Measurements from ENCODE around the gene VAMP5.
"Not testable (repeated sequence)": the region's sequence is repeated elsewhere in the genome, so short reads cannot be mapped to it uniquely, and the experiment has no call there.

Gene VAMP5

GRCh38 chr2:85584354-85584856, at the start of gene VAMP5:
Gene VAMP5, plus strand, starts transcription at chr2:85584431. Its CDS starts 60 bp downstream, at chr2:85584491.
- Mint-ChIP-seq H3K4me1 (peaks cover 23% of the 10 kb centered on the region), H3K27ac (no peak within 1 kb of the TSS), H3K27me3 (no peaks in the 10 kb centered on the region), H3K4me3 (peak within 1 kb of the TSS; percentile 80), H3K36me3 (peaks cover 18% of the 10 kb centered on the region), H3K9me3 (no peaks in the 10 kb centered on the region)
- no peak for DNase-seq (ENCODE audit: low spot score in 2 of 2)
- peak; percentile 64 for ATAC-seq (ENCODE audit: low read depth)

GRCh38 chr2:85534881-85535280, 49.4 kb upstream of the VAMP5 start:
- peak overlapping the region; percentile 11 for H3K27ac Mint-ChIP-seq

GRCh38 chr2:85536479-85536878, 47.8 kb upstream of the VAMP5 start:
- Mint-ChIP-seq H3K27me3 (no peaks in the 10 kb centered on the region), H3K9me3 (no peaks in the 10 kb centered on the region), H3K4me1 (peaks cover 11% of the 10 kb centered on the region), H3K4me3 (no peak overlapping the region), H3K27ac (peak overlapping the region; percentile 15), H3K36me3 (no peaks in the 10 kb centered on the region)
- DNase-seq (ENCODE audit: low spot score in 2 of 2), result no peak
- no peak for ATAC-seq (ENCODE audit: low read depth)

More at GRCh38 chr2:85534881-85535280, 49.4 kb upstream of the VAMP5 start:
- Mint-ChIP-seq H3K9me3 (no peaks in the 10 kb centered on the region), H3K27me3 (no peaks in the 10 kb centered on the region), H3K4me3 (no peak overlapping the region), H3K36me3 (no peaks in the 10 kb centered on the region), H3K4me1 (peaks cover 7% of the 10 kb centered on the region)
- ATAC-seq (ENCODE audit: low read depth), result no peak
- DNase-seq (ENCODE audit: low spot score in 2 of 2), result no peak

DNA sequence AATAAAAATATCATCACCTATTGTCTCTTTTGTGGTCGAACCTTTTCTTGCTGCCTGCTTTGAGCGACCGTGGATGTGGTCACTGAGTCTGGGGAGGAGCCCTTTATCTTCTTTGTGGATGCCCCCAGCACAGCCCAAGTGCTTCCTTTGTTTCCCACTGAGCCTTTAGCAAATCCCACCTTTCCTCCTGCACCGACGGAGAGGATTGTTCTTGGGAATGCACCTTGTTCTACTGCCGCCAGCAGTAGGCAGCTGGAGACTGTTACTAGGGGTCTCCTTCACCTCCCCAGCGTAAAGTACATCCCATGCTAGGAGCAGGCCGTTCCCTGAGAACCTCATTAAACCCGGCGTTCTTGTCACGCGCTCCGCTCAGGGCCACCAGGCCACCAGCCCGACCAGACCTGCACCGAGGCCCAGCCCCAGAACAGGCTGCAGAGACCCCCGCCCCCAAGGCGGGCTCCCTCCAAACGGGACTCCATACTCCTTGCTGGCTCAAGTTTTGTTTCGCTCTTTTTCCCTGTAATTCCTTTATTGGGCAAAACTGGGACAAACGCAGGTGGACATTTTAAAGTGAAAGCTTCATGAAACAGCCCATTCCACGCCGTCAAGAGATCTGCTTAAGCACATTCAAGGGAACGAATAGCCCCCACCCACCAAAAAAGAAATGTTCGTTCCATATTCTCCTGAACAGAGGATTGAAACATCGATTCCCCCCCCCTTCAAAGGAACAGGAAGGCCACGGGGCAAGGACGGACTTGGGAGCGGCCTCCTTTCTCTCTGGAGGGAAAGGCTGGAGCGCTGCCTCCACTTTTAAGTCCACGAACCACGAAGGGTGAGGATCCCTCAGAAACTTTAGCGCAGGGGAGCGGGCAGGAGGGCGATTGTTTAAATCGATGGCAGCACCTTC, 46.4 kb upstream of the VAMP5 start:
- peak; percentile 0 for ATAC-seq (ENCODE audit: low read depth)
- peak in 1 of 2 donors; percentile 24 for DNase-seq (ENCODE audit: low spot score in 2 of 2)
- Mint-ChIP-seq H3K4me3 (peak overlapping the region; percentile 96), H3K4me1 (peaks cover 12% of the 10 kb centered on the region), H3K36me3 (peaks cover 12% of the 10 kb centered on the region), H3K27ac (peak overlapping the region; percentile 91), H3K27me3 (no peaks in the 10 kb centered on the region), H3K9me3 (no peaks in the 10 kb centered on the region)

DNA sequence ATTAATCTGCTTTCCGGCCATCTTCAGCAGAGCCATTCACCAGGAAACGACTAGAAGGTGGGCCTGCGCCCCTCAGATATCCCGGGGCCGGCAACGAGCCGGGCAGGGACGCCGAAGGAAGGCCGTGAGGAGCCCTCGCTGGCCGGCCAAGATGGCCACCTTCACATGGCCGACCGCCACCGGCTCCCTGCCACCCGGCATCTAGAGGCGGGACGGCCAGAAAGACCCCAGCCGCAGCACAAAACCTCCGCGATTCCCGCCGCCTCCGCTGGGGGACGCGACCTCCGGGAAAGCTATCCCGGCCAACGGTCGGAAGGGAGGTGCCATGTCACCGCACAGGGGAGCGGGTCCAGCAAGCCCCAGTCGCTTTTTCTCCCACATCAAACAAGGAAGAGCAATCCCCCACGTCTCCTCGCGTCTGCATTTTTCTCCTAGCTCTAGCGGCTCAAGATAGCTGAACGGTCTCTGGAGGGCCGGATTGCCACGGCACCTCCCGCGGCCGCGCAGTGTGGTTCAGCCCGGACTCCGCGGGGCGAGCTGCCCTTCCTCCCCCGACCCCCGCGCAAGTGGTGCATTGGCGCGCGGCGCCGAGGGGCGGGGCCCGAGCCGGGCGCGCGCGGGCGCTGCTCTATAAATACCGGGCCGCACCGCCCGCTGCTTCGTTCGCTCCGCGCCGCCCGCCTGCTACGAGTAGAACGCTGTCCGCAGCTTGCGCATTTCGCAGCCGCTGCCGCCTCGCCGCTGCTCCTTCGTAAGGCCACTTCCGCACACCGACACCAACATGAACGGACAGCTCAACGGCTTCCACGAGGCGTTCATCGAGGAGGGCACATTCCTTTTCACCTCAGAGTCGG, 45.5 kb upstream of the VAMP5 start, which contains the start of gene MAT2A:
Gene MAT2A (plus strand): TSS at position 662 of the 854 bp plus-strand sequence. CDS start 120 bp downstream, at position 782.
- peak within 1 kb of the TSS; percentile 91 for H3K27ac Mint-ChIP-seq
- no peaks in the 10 kb centered on the region for H3K9me3 Mint-ChIP-seq
- ATAC-seq (ENCODE audit: low read depth), result peak; percentile 77
- peak within 1 kb of the TSS; percentile 96 for H3K4me3 Mint-ChIP-seq
- peaks cover 14% of the 10 kb centered on the region for H3K4me1 Mint-ChIP-seq
- no peaks in the 10 kb centered on the region for H3K27me3 Mint-ChIP-seq
- peak; percentile 89 to 92 for DNase-seq (ENCODE audit: low spot score in 2 of 2)
- H3K36me3 Mint-ChIP-seq, result peaks cover 17% of the 10 kb centered on the region

DNA sequence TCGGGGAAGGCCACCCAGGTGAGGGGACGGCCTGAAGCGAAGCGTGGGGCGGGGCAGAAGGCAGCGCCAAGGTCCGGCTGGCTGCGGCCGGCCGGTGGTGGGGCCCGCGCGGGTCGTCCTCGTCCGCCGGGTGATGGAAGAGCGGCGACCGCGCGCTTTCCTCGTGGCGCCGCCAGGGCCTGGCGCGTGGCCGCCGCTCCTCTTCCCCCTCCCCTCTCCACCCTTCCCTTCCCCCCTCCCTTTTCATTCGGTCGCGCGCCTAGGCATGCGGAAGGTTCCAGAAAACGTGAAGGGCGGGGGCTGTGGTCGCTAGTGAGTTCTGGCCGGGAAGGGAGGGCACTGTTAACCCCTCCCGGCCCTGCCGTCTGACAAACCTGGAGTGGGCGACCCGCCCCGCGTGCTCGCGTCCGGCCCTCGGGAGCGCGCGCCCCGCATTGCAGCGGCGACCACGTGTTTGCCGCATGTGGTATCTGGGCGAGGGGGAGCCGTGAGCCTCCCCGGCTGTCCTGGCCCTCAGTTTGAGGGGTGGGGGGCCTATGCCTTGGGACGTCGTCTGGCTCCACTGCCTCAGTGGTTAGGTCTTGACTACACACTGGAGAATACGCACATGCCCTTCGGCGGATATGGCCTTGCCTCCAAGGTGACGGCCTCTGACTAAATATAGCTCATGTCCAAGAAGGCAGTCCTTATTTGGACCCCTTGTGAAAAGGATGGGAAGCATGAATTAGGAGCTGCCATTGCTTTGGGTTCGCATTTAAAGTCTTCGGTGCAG, 44.7 kb upstream of the VAMP5 start:
- Mint-ChIP-seq H3K4me1 (peaks cover 19% of the 10 kb centered on the region), H3K27me3 (no peaks in the 10 kb centered on the region), H3K36me3 (peaks cover 23% of the 10 kb centered on the region), H3K4me3 (peak overlapping the region; percentile 96), H3K9me3 (no peaks in the 10 kb centered on the region), H3K27ac (peak overlapping the region; percentile 91)
- DNase-seq (ENCODE audit: low spot score in 2 of 2), result peak; percentile 66 to 67
- ATAC-seq (ENCODE audit: low read depth), result peak; percentile 64

- peak overlapping the region; percentile 96 for H3K4me3 Mint-ChIP-seq
- DNase-seq (ENCODE audit: low spot score in 2 of 2) (no peak), ATAC-seq (ENCODE audit: low read depth) (no peak)
- H3K27ac Mint-ChIP-seq, result peak overlapping the region; percentile 91
- no peaks in the 10 kb centered on the region for H3K9me3 Mint-ChIP-seq
- no peaks in the 10 kb centered on the region for H3K27me3 Mint-ChIP-seq
- H3K36me3 Mint-ChIP-seq, result peaks cover 23% of the 10 kb centered on the region
- H3K4me1 Mint-ChIP-seq, result peaks cover 19% of the 10 kb centered on the region
Measured at GRCh38 chr2:85540133-85540648, 44.0 kb upstream of the VAMP5 start.

GRCh38 chr2:85541262-85541661, 43.0 kb upstream of the VAMP5 start:
- H3K36me3 Mint-ChIP-seq, result peaks cover 23% of the 10 kb centered on the region
- H3K4me3 Mint-ChIP-seq, result peak overlapping the region; percentile 32
- H3K4me1 Mint-ChIP-seq, result peaks cover 19% of the 10 kb centered on the region
- H3K27me3 Mint-ChIP-seq, result no peaks in the 10 kb centered on the region
- no peak overlapping the region for H3K27ac Mint-ChIP-seq
- ATAC-seq (ENCODE audit: low read depth) (no peak), DNase-seq (ENCODE audit: low spot score in 2 of 2) (no peak)
- H3K9me3 Mint-ChIP-seq, result no peaks in the 10 kb centered on the region

- Mint-ChIP-seq H3K27me3 (no peaks in the 10 kb centered on the region), H3K4me3 (no peak overlapping the region), H3K27ac (peak overlapping the region; percentile 41), H3K4me1 (peaks cover 19% of the 10 kb centered on the region), H3K9me3 (no peaks in the 10 kb centered on the region), H3K36me3 (peaks cover 23% of the 10 kb centered on the region)
- ATAC-seq (ENCODE audit: low read depth), result no peak
- no peak for DNase-seq (ENCODE audit: low spot score in 2 of 2)
Measured at GRCh38 chr2:85541753-85542457, 42.3 kb upstream of the VAMP5 start.

GRCh38 chr2:85542777-85543176, 41.5 kb upstream of the VAMP5 start:
- no peak overlapping the region for H3K4me3 Mint-ChIP-seq
- peaks cover 15% of the 10 kb centered on the region for H3K4me1 Mint-ChIP-seq
- H3K27me3 Mint-ChIP-seq, result no peaks in the 10 kb centered on the region
- H3K9me3 Mint-ChIP-seq, result no peaks in the 10 kb centered on the region
- peaks cover 23% of the 10 kb centered on the region for H3K36me3 Mint-ChIP-seq
- no peak overlapping the region for H3K27ac Mint-ChIP-seq
- DNase-seq (ENCODE audit: low spot score in 2 of 2), result no peak
- ATAC-seq (ENCODE audit: low read depth), result no peak

- not testable (repeated sequence) for H3K27ac Mint-ChIP-seq; H3K27me3 Mint-ChIP-seq; ATAC-seq (ENCODE audit: low read depth); DNase-seq (ENCODE audit: low spot score in 2 of 2); H3K4me3 Mint-ChIP-seq; H3K9me3 Mint-ChIP-seq
- H3K4me1 Mint-ChIP-seq, result peaks cover 11% of the 10 kb centered on the region
- H3K36me3 Mint-ChIP-seq, result peaks cover 23% of the 10 kb centered on the region
Measured at GRCh38 chr2:85544254-85544691, 40.0 kb upstream of the VAMP5 start.

DNA sequence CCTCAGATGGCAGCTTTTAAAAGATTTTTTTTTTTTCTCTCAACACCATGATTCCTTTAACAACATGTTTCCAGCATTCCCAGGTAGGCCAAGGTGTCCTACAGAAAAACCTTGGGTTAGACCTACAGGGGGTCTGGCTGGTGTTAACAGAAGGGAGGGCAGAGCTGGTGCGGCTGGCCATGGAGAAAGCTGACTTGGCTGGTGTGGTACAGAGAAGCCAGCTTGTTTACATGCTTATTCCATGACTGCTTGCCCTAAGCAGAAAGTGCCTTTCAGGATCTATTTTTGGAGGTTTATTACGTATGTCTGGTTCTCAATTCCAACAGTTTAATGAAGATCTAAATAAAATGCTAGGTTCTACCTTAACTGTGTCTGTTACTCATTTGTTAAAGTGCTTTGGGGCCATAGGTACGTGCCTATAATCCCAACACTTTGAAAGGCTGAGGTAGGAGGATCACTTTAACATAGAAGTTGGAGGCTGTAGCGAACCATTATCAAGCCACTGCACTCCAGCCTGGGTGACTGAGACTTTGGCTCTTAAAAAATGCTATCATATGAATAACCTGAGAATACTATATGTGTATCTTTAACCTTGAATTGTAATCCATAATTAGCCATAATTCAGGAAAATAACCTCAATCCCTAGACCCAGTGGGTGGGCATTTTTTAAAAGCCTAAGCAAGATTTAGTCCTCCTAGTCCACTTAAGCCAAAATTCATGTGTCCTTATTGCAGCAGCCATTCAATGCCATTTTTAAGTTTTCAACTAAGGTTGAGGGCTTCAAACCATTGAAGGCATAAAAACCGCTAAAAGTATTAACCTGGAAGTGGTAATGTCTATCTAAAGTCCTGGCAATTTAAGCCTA, 39.1 kb upstream of the VAMP5 start:
- H3K9me3 Mint-ChIP-seq; H3K4me3 Mint-ChIP-seq; ATAC-seq (ENCODE audit: low read depth); H3K27ac Mint-ChIP-seq; DNase-seq (ENCODE audit: low spot score in 2 of 2); H3K27me3 Mint-ChIP-seq: not testable (repeated sequence)
- Mint-ChIP-seq H3K4me1 (peaks cover 11% of the 10 kb centered on the region), H3K36me3 (peaks cover 23% of the 10 kb centered on the region)
